AG04450 (cell line): ENCODE data around the gene GRN. TPM values are rescaled to one million over a fixed set of nuclear protein-coding genes. Genes with fewer than 3 reads are reported as not detected.
"Not testable (repeated sequence)": the region's sequence is repeated elsewhere in the genome, so short reads cannot be mapped to it uniquely, and the experiment has no call there.

Source experiments
- CTCF ChIA-PET: fragments of 300-600, 350-600 bp; formaldehyde crosslinking; extraction: SDS; loops from one replicate; lab custom pipeline; 2022; ENCODE audit warnings: antibody characterized with exemption, inconsistent platforms; lab: Charles Lee
- POLR2A ChIA-PET: fragments of 350-600 bp; formaldehyde crosslinking; extraction: SDS; loops from one replicate; lab custom pipeline; 2021; ENCODE audit warnings: antibody characterized with exemption, inconsistent platforms; lab: Yijun Ruan, JAX
- DNase-seq: peaks from one replicate; pipeline ENCODE4 v3.0.0-alpha.2; 2011; ENCODE audit warnings: low read depth, low spot score
- H3K27ac ChIP-seq: one replicate; pipeline ENCODE4 v1.5.1; 2012; ENCODE audit warnings: low read depth, low read length, control low read depth
- H3K27me3 ChIP-seq: one replicate; pipeline ENCODE4 v1.6.0; 2012; ENCODE audit warnings: low read length; ENCODE audit not compliant: control insufficient read depth, insufficient read depth
- H3K4me3 ChIP-seq: 2 replicates; pipeline ENCODE4 v1.5.1; 2011; ENCODE audit warnings: mild to moderate bottlenecking, low read depth, low read length, control low read depth
- H3K9me3 ChIP-seq: 2 replicates; pipeline ENCODE4 v1.5.1; 2012; ENCODE audit warnings: low read length; ENCODE audit not compliant: control insufficient read depth, insufficient read depth
- CTCF ChIP-seq: IDR thresholded peaks from 2 replicates; pipeline ENCODE4 v1.5.1; 2011; ENCODE audit warnings: low read depth, low read length, control low read depth, inconsistent platforms
- polyA plus RNA-seq: library from polyadenylated mRNA; depleted of rRNA; stranded (reverse); fragments of >200 nt; gene quantifications from 2 replicates; pipeline ENCODE4 v1.2.3, GENCODE V29; 2011

The GRN gene
- polyA plus RNA-seq, 1 experiment: 203 TPM

- no peak overlapping the region for H3K27ac ChIP-seq
- DNase-seq: no peak
- H3K27me3 ChIP-seq: peaks cover 4% of the 10 kb centered on the region
- CTCF ChIA-PET: interaction anchor here (1.3 kb wide), 1 partner anchor 10 kb away, joined by 5 read pairs; no protein-coding TSS in a partner anchor
- POLR2A ChIA-PET: no interaction called here
- no peak overlapping the region for H3K4me3 ChIP-seq
- H3K9me3 ChIP-seq: no peaks in the 10 kb centered on the region; the same call in 1 of the 2 replicates
- TF ChIP-seq CTCF: no peak
Observed at GRCh38 chr17:44389723-44390202, 44.7 kb downstream of the GRN start.

GRCh38 chr17:44390250-44390870, 45.3 kb downstream of the GRN start:
- no peak overlapping the region for H3K4me3 ChIP-seq
- DNase-seq: no peak
- no peaks in the 10 kb centered on the region; the same call in 1 of the 2 replicates for H3K9me3 ChIP-seq
- no peak overlapping the region for H3K27ac ChIP-seq
- no peaks in the 10 kb centered on the region for H3K27me3 ChIP-seq
- CTCF ChIA-PET: interaction anchor here (1.3 to 1.5 kb wide), 2 partner anchors 10 to 27 kb away, joined by 3 to 5 read pairs; partner anchors contain the start of gene FAM171A2
- no peak for TF ChIP-seq CTCF
- POLR2A ChIA-PET: no interaction called here

- not testable (repeated sequence) for DNase-seq, H3K27ac ChIP-seq
Observed at GRCh38 chr17:44394112-44394511, 49.0 kb downstream of the GRN start.

GRCh38 chr17:44394833-44395232, 49.7 kb downstream of the GRN start:
- no peaks in the 10 kb centered on the region for H3K27me3 ChIP-seq
- CTCF ChIA-PET: interaction anchor here (0.6 kb wide), 1 partner anchor 128 kb away, joined by 3 read pairs; no protein-coding TSS in a partner anchor
- POLR2A ChIA-PET: no interaction called here
- H3K27ac ChIP-seq: no peak overlapping the region
- H3K9me3 ChIP-seq: no peaks in the 10 kb centered on the region
- no peak overlapping the region for H3K4me3 ChIP-seq
- TF ChIP-seq CTCF: no peak
- DNase-seq: no peak

More at GRCh38 chr17:44394112-44394511, 49.0 kb downstream of the GRN start:
- CTCF ChIA-PET: interaction anchor here (1.6 kb wide), 1 partner anchor 130 kb away, joined by 6 read pairs; no protein-coding TSS in a partner anchor
- POLR2A ChIA-PET, H3K27me3 ChIP-seq, H3K4me3 ChIP-seq, H3K9me3 ChIP-seq: not testable (repeated sequence)

- Histone ChIP-seq H3K9me3 (no peaks in the 10 kb centered on the region), H3K27ac (no peak overlapping the region), H3K4me3 (no peak overlapping the region), H3K27me3 (no peaks in the 10 kb centered on the region)
- CTCF ChIA-PET: interaction anchor here (0.9 to 1.7 kb wide), 2 partner anchors 126 to 240 kb away, joined by 4 to 16 read pairs; no protein-coding TSS in a partner anchor
- no peak for TF ChIP-seq CTCF
- POLR2A ChIA-PET: no interaction called here
- no peak for DNase-seq
Observed at GRCh38 chr17:44396946-44397345, 51.8 kb downstream of the GRN start.
